GM12878 (cell line): ENCODE data around the gene ALPP. TPM values are rescaled to one million over a fixed set of nuclear protein-coding genes. Genes with fewer than 3 reads are reported as not detected.
"Not testable (repeated sequence)": the region's sequence is repeated elsewhere in the genome, so short reads cannot be mapped to it uniquely, and the experiment has no call there.

Experiments
- ATAC-seq: fragments of 200-7000 bp; cut with Tn5 transposase; 3 replicates; pipeline ENCODE4 v1.9.1; 2020; ENCODE audit warnings: mild to moderate bottlenecking, moderate library complexity
- Bru-seq: library from RNA; stranded (reverse); fragments of 400-500 nt; gene quantifications from one replicate; lab custom pipeline; 2021; lab: Mats Ljungman, UMichigan
- BruChase-seq, 2 experiments: library from RNA; stranded (reverse); fragments of 400-500 nt; gene quantifications; one replicate each; lab custom pipeline; 2021; lab: Mats Ljungman, UMichigan
- BruUV-seq: library from RNA; stranded (reverse); fragments of 400-500 nt; replicated peaks from 2 replicates; lab custom pipeline; 2021; lab: Mats Ljungman, UMichigan
- CTCF ChIA-PET: fragments of 300-600 bp; sonication (Branson Sonifier 250); formaldehyde crosslinking; extraction: SDS; loops from one replicate; lab custom pipeline; 2021; ENCODE audit warnings: inconsistent platforms; lab: Yijun Ruan, JAX
- POLR2A ChIA-PET: fragments of 350-600 bp; formaldehyde crosslinking; extraction: SDS; loops from one replicate; lab custom pipeline; 2021; ENCODE audit warnings: inconsistent platforms; lab: Charles Lee
- RAD21 ChIA-PET: fragments of 300-600 bp; sonication (Branson Sonifier 250); formaldehyde crosslinking; loops from one replicate; lab custom pipeline; 2023; ENCODE audit warnings: antibody characterized with exemption; ENCODE audit not compliant: unreplicated experiment; lab: Charles Lee
- SMC1A ChIA-PET: fragments of 300-600 bp; sonication (Branson Sonifier 250); formaldehyde crosslinking; loops from one replicate; lab custom pipeline; 2023; ENCODE audit not compliant: unreplicated experiment, uncharacterized antibody; lab: Charles Lee
- DNase-seq: peaks from one replicate; pipeline ENCODE4 v3.0.0-alpha.2; 2011; ENCODE audit warnings: low read depth, low spot score
- FAIRE-seq: peaks from 3 replicates; lab custom pipeline; 2011; peaks lifted over from hg19 to GRCh38; lab: Jason Lieb, UNC
- H2AFZ ChIP-seq: 2 replicates; pipeline ENCODE4 v1.6.0; 2011; ENCODE audit warnings: low read depth, low read length, control low read depth; ENCODE audit not compliant: control insufficient read depth
- H3K27ac ChIP-seq: 2 replicates; pipeline ENCODE4 v1.5.1; 2011; ENCODE audit warnings: control low read depth; ENCODE audit not compliant: control insufficient read depth, insufficient read depth
- H3K27me3 ChIP-seq, 2 experiments: replicated peaks in 1 of 2; 2 replicates each; pipeline versions ENCODE4 v1.6.0 to v1.6.1; 2011; ENCODE audit warnings: low read length in 1 of 2; ENCODE audit not compliant: control insufficient read depth in 2 of 2, insufficient read depth in 2 of 2
- H3K36me3 ChIP-seq, 2 experiments: 2 replicates each; pipeline ENCODE4 v1.5.1; 2011; ENCODE audit warnings: low read length in 1 of 2; ENCODE audit not compliant: control insufficient read depth in 2 of 2, insufficient read depth in 2 of 2
- H3K4me1 ChIP-seq: 2 replicates; pipeline ENCODE4 v1.6.1; 2011; ENCODE audit warnings: mild to moderate bottlenecking, low read length, moderate library complexity, mixed read lengths; ENCODE audit not compliant: control insufficient read depth, insufficient read depth
- H3K4me2 ChIP-seq: 2 replicates; pipeline ENCODE4 v1.6.0; 2011; ENCODE audit warnings: control low read depth; ENCODE audit not compliant: control insufficient read depth, insufficient read depth
- H3K4me3 ChIP-seq: fragments of 200-600 bp; sonication (generic); 2 replicates; pipeline ENCODE4 v1.5.1; 2016
- H3K79me2 ChIP-seq: 2 replicates; pipeline ENCODE4 v1.6.0; 2011; ENCODE audit warnings: low read length; ENCODE audit not compliant: control insufficient read depth, insufficient read depth
- H3K9ac ChIP-seq: 2 replicates; pipeline ENCODE4 v1.8.0; 2011; ENCODE audit warnings: low read length, control low read depth, mixed read lengths; ENCODE audit not compliant: control insufficient read depth, insufficient read depth
- H3K9me3 ChIP-seq: replicated peaks from 3 replicates; pipeline ENCODE4 v1.5.1; 2011; ENCODE audit warnings: mild to moderate bottlenecking, low read length; ENCODE audit not compliant: control insufficient read depth, insufficient read depth
- H4K20me1 ChIP-seq: 2 replicates; pipeline ENCODE4 v1.6.0; 2011; ENCODE audit not compliant: control insufficient read depth, insufficient read depth
- BACH1 ChIP-seq: fragments of 450-650 bp; IDR thresholded peaks from 2 replicates; pipeline ENCODE4 v1.6.1; 2017; ENCODE audit warnings: mild to moderate bottlenecking, borderline replicate concordance
- CEBPZ ChIP-seq: fragments of 150-350 bp; IDR thresholded peaks from 2 replicates; pipeline ENCODE4 v1.6.1; 2016; ENCODE audit warnings: low read depth, low read length
- MLLT1 ChIP-seq: fragments of 450-650 bp; IDR thresholded peaks from 2 replicates; pipeline ENCODE4 v1.6.1; 2016; ENCODE audit warnings: mild to moderate bottlenecking
- TBL1XR1 ChIP-seq: IDR thresholded peaks from 2 replicates; pipeline ENCODE4 v1.6.1; 2012; ENCODE audit warnings: low read depth, low read length, improper control_type of control experiment
- ZNF384 ChIP-seq: IDR thresholded peaks from 2 replicates; pipeline ENCODE4 v1.6.1; 2012; ENCODE audit warnings: low read depth, mild to moderate bottlenecking, low read length, improper control_type of control experiment, borderline replicate concordance
- WGBS: methylation state at CpG from one replicate; pipeline ENCODE4 v1.1.6; 2016; ENCODE audit warnings: low lambda C conversion rate; ENCODE audit not compliant: insufficient replicate concordance, insufficient coverage; ENCODE audit errors: missing lambda C conversion rate; 5-methylcytosine and 5-hydroxymethylcytosine counted together
- in situ Hi-C: fragments of 300-500 bp; cut with MboI; formaldehyde crosslinking; loops from 9 replicates; pipeline ENCODE4 v1.14.3; 2018; ENCODE audit warnings: mixed read lengths
- intact Hi-C: fragments of 100-400 bp; cut with micrococcal nuclease; formaldehyde crosslinking; loops from one replicate; pipeline ENCODE4 v1.14.2; 2022; ENCODE audit not compliant: unreplicated experiment
- long read RNA-seq, 2 experiments: library from polyadenylated mRNA; unstranded; transcript quantifications; one replicate each; pipeline ENCODE4 v2.0.0, GENCODE V29; 2019 to 2020
- polyA minus RNA-seq, 3 experiments: library from RNA; depleted of rRNA, polyadenylated mRNA; stranded (reverse); fragments of >200 nt; gene quantifications; 2 replicates each; pipeline ENCODE4 v1.2.3, GENCODE V29; 2011
- polyA plus RNA-seq, 11 experiments: library from polyadenylated mRNA; depleted of rRNA in 4 of 11; unstranded in 6 of 11; stranded (reverse) in 5 of 11; fragments of >200 nt; fragmentation: Nextera tagmentation in 4 of 11; fragmentation: Illumina TruSeq in 1 of 11; extraction: Ambion mirVana in 4 of 11; extraction: Trizol in 1 of 11; gene quantifications; 1 replicate in 1 of 11; 2 replicates in 10 of 11; pipeline versions ENCODE4 v1.2.1 to v1.2.3, GENCODE V29; 2011 to 2016; ENCODE audit warnings: inconsistent platforms in 2 of 11, missing spikeins in 2 of 11, low read depth in 1 of 11
- total RNA-seq, 4 experiments: library from RNA; depleted of rRNA in 3 of 4; stranded (reverse); fragments of >200 nt in 3 of 4; fragmentation: Illumina TruSeq in 1 of 4; extraction: Trizol in 1 of 4; gene quantifications; 2 replicates each; pipeline versions ENCODE4 v1.2.1 to v1.2.3, GENCODE V29; 2013 to 2021
- TF ChIP-seq, protein P1 (sequence below): fragments of 450-650 bp; IDR thresholded peaks from 2 replicates; pipeline ENCODE4 v1.6.1; 2016; ENCODE audit warnings: mild to moderate bottlenecking

ALPP gene
- not detected in 2 replicates for total RNA-seq (2013; cell fraction: nucleolus; rRNA removed)
- total RNA-seq (2014; rRNA removed) (not detected in 2 replicates), total RNA-seq (2014; rRNA removed; fragmentation: Illumina TruSeq; extraction: Trizol) (not detected in 2 replicates), total RNA-seq (2021) (not detected in 2 replicates), polyA plus RNA-seq (2011; rRNA removed) (not detected in 2 replicates), polyA plus RNA-seq (2014; fragmentation: Illumina TruSeq; extraction: Trizol) (0.21 TPM in 1 of 2 replicates, not detected in the other), polyA plus RNA-seq (2014; fragmentation: Nextera tagmentation; extraction: Ambion mirVana) (not detected), polyA plus RNA-seq (2014; rRNA removed) (not detected in 2 replicates), polyA plus RNA-seq (2016; fragmentation: Nextera tagmentation; extraction: Ambion mirVana) (not detected), polyA minus RNA-seq (2011; rRNA and poly(A)+ RNA removed) (not detected in 2 replicates), Bru-seq, nascent RNA (not detected), BruChase-seq, experiment 1, labeled RNA remaining after a 6-hour chase (not detected), BruChase-seq, experiment 2, labeled RNA remaining after a 2-hour chase (not detected)
- not detected for polyA plus RNA-seq (2011; ENCODE audit: low read depth)
- not detected in 2 replicates for polyA plus RNA-seq (2011; cell fraction: cytosol; rRNA removed)
- not detected in 2 replicates for polyA plus RNA-seq (2011; cell fraction: nucleus; rRNA removed)
- 0.13 TPM in 1 of 2 replicates, not detected in the other for polyA plus RNA-seq (2012)
- not detected in 2 replicates for polyA minus RNA-seq (2011; cell fraction: cytosol; rRNA and poly(A)+ RNA removed)
- not detected in 2 replicates for polyA minus RNA-seq (2011; cell fraction: nucleus; rRNA and poly(A)+ RNA removed)
- long read RNA-seq, experiment 1: 0 reads
- long read RNA-seq, experiment 2: 0 reads

DNA sequence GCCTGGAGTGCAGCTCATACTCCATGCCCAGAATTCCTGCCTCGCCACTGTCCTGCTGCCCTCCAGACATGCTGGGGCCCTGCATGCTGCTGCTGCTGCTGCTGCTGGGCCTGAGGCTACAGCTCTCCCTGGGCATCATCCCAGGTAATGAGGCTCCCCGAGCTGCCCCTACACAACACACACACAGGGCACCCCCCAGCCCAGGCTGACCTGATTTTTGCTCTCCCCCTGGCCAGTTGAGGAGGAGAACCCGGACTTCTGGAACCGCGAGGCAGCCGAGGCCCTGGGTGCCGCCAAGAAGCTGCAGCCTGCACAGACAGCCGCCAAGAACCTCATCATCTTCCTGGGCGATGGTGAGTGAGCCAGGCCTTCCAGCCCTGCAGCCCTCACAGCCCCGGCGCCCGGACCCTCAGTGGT, at the start of gene ALPP:
TSS of gene ALPP (plus strand) at position 17 of the 417 bp plus-strand sequence. CDS start at position 69, 52 bp downstream.
- SMC1A ChIA-PET, ATAC-seq, POLR2A ChIA-PET, H3K4me3 ChIP-seq, RAD21 ChIA-PET, H3K27me3 ChIP-seq, H3K79me2 ChIP-seq, H3K27ac ChIP-seq, H2AFZ ChIP-seq, H3K9me3 ChIP-seq, BruUV-seq, in situ Hi-C loops, H4K20me1 ChIP-seq, H3K36me3 ChIP-seq, H3K4me2 ChIP-seq, DNase-seq, H3K9ac ChIP-seq, H3K4me1 ChIP-seq, intact Hi-C loops, CTCF ChIA-PET, FAIRE-seq: not testable (repeated sequence)
- 49% methylated on average over 10 of the region's 12 CpGs for WGBS

DNA sequence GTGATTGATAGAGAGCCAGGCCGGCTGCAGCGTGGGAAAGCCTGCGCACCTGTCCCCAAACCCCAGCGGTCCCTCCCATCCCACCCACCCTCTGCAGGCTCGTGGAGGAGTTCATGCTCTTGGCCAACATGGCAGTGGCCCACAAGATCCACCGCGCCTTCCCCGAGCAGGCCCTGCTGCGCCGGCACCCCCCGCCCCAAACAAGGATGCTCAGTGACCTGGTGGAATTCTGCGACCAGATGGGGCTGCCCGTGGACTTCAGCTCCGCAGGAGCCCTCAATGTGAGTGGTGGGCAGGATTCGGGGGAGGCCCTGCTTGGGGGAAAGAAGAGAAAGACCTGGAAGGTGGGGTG, 48.9 kb upstream of the ALPP start:
- ChIA-PET RAD21 (no interaction called here), POLR2A (no interaction called here)
- H3K4me2 ChIP-seq: no peak overlapping the region
- no peak for TF ChIP-seq MLLT1
- no peak for TF ChIP-seq BACH1
- no peak for TF ChIP-seq ZNF384
- TF ChIP-seq CEBPZ: no peak
- TF ChIP-seq, protein P1, sequence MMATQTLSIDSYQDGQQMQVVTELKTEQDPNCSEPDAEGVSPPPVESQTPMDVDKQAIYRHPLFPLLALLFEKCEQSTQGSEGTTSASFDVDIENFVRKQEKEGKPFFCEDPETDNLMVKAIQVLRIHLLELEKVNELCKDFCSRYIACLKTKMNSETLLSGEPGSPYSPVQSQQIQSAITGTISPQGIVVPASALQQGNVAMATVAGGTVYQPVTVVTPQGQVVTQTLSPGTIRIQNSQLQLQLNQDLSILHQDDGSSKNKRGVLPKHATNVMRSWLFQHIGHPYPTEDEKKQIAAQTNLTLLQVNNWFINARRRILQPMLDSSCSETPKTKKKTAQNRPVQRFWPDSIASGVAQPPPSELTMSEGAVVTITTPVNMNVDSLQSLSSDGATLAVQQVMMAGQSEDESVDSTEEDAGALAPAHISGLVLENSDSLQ: no peak
- TF ChIP-seq TBL1XR1: no peak
- TF ChIP-seq, all 136 proteins: peak for 0
- no peak overlapping the region for H3K27ac ChIP-seq
- H3K4me3 ChIP-seq: no peak overlapping the region
- CTCF ChIA-PET: interaction anchor here (3.2 to 4.7 kb wide), 2 partner anchors 424 to 428 kb away, joined by 11 to 33 read pairs; no protein-coding TSS in a partner anchor
- no peak for DNase-seq
- H3K4me1 ChIP-seq: peaks cover 10% of the 10 kb centered on the region
- H3K79me2 ChIP-seq: no peaks in the 10 kb centered on the region
- 91% methylated on average over 11 of the region's 15 CpGs for WGBS
- no peak for FAIRE-seq
- intact Hi-C loops: loop anchor here (10.0 kb wide), 1 partner anchor 185 kb away; no protein-coding TSS in a partner anchor
- SMC1A ChIA-PET: no interaction called here
- ATAC-seq: no peak
- BruUV-seq: no TSS peak
- no peaks in the 10 kb centered on the region; a peak in 1 of 4 replicates for H3K36me3 ChIP-seq
- no peak overlapping the region for H3K9ac ChIP-seq
- in situ Hi-C loops: loop anchor here (5.0 kb wide), 1 partner anchor 422 kb away; no protein-coding TSS in a partner anchor
- H2AFZ ChIP-seq: no peak overlapping the region
- no peaks in the 10 kb centered on the region for H3K27me3 ChIP-seq
- H4K20me1 ChIP-seq: no peaks in the 10 kb centered on the region
- no peaks in the 10 kb centered on the region for H3K9me3 ChIP-seq
